Measurements from ENCODE around the gene CTDSPL.

CTDSPL gene

DNA sequence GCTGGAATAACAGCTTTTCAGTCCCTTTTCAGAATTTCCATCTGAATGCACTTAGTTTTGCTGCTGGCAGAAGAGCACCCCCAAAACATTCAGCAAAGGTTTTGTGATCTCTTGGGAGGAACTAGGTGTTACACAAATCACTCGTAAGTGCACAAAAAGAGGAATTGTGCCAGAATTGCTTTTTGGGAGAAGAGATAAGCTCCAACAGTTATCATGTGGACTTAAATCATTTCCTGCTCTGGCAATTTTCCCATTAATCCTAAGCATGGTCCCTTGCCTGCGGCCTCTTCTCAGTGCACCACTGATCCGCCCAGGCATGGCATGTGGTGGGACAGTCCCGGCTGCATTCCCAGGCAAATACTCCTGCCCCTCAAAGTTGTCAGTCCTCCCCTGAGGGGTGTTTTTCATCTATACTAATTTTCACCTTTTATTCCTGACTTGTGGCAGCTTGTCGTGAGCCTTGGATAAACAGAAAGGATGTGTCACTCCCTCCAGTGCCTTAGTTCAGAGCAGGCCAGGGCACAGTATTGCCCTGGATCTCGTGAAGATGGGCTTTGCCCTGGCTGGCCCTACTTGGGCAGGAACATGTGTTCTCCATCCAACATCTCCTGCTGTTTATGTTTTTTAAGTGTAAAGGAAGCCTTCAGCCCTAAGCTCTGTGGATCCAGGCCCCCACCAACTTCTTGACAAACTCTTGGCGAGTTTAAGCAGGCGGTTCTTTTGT lies 84.3 kb downstream of the CTDSPL start:
- DNase-seq: no peak
- Histone ChIP-seq H3K27ac (ENCODE audit: low read length) (no peak overlapping the region), H2AFZ (ENCODE audit: low read depth, low read length) (no peak overlapping the region), H3K4me2 (ENCODE audit: insufficient read depth, low read length) (no peak overlapping the region), H3K4me1 (ENCODE audit: insufficient read depth, low read length) (no peaks in the 10 kb centered on the region), H3K27me3 (ENCODE audit: insufficient read depth, low read length, poor library complexity) (no peaks in the 10 kb centered on the region), H3K4me3 (ENCODE audit: low read depth in 1 of 2, low read length in 2 of 2) (no peak overlapping the region), H3K79me2 (ENCODE audit: insufficient read depth, low read length) (no peaks in the 10 kb centered on the region), H3K9me3 (ENCODE audit: insufficient read depth, low read length, severe bottlenecking) (no peaks in the 10 kb centered on the region), H4K20me1 (ENCODE audit: insufficient read depth, low read length) (no peaks in the 10 kb centered on the region; the same call in 1 of the 2 replicates), H3K9ac (ENCODE audit: low read depth, low read length) (no peak overlapping the region), H3K36me3 (ENCODE audit: insufficient read depth, low read length) (peaks cover 4% of the 10 kb centered on the region; the same call in 1 of the 2 replicates)
- no peak for ATAC-seq (ENCODE audit: insufficient read depth, low read depth)
- TF ChIP-seq, protein P1, sequence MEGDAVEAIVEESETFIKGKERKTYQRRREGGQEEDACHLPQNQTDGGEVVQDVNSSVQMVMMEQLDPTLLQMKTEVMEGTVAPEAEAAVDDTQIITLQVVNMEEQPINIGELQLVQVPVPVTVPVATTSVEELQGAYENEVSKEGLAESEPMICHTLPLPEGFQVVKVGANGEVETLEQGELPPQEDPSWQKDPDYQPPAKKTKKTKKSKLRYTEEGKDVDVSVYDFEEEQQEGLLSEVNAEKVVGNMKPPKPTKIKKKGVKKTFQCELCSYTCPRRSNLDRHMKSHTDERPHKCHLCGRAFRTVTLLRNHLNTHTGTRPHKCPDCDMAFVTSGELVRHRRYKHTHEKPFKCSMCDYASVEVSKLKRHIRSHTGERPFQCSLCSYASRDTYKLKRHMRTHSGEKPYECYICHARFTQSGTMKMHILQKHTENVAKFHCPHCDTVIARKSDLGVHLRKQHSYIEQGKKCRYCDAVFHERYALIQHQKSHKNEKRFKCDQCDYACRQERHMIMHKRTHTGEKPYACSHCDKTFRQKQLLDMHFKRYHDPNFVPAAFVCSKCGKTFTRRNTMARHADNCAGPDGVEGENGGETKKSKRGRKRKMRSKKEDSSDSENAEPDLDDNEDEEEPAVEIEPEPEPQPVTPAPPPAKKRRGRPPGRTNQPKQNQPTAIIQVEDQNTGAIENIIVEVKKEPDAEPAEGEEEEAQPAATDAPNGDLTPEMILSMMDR (IDR thresholded peaks at IDR 0.05; ENCODE audit: borderline replicate concordance, extremely low read depth, low read length, poor library complexity, severe bottlenecking): no peak
- no peak for TF ChIP-seq EZH2 (IDR thresholded peaks at IDR 0.05; ENCODE audit: borderline replicate concordance, low read depth, low read length, severe bottlenecking)

DNA sequence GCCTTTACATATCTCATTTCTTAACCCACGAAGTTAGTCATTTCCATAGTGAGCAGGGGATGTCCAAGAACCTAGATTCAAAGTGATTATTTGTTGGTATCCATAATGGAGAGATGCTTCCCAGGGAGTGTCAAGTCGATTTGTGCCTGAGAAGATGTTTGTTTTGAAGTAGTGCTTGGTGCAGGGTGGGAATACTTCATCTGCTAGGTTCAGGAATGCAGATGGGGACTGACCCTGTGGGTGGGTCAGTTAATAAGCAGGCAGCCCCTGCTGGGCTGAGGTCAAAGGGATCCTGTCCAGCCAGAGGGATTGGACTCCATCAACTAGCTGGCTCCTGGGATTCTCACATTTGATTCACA lies 84.8 kb downstream of the CTDSPL start:
- H3K36me3 ChIP-seq (ENCODE audit: insufficient read depth, low read length): peaks cover 4% of the 10 kb centered on the region; the same call in 1 of the 2 replicates
- H3K27me3 ChIP-seq (ENCODE audit: insufficient read depth, low read length, poor library complexity): no peaks in the 10 kb centered on the region
- H3K4me1 ChIP-seq (ENCODE audit: insufficient read depth, low read length): no peaks in the 10 kb centered on the region
- no peak overlapping the region for H3K4me2 ChIP-seq (ENCODE audit: insufficient read depth, low read length)
- no peak overlapping the region for H3K4me3 ChIP-seq (ENCODE audit: low read depth in 1 of 2, low read length in 2 of 2)
- no peaks in the 10 kb centered on the region; the same call in 1 of the 2 replicates for H4K20me1 ChIP-seq (ENCODE audit: insufficient read depth, low read length)
- H2AFZ ChIP-seq (ENCODE audit: low read depth, low read length): no peak overlapping the region
- no peaks in the 10 kb centered on the region for H3K9me3 ChIP-seq (ENCODE audit: insufficient read depth, low read length, severe bottlenecking)
- DNase-seq: no peak
- no peak overlapping the region for H3K27ac ChIP-seq (ENCODE audit: low read length)
- no peaks in the 10 kb centered on the region for H3K79me2 ChIP-seq (ENCODE audit: insufficient read depth, low read length)
- ATAC-seq (ENCODE audit: insufficient read depth, low read depth): no peak
- TF ChIP-seq, protein P1 (IDR thresholded peaks at IDR 0.05; ENCODE audit: borderline replicate concordance, extremely low read depth, low read length, poor library complexity, severe bottlenecking): no peak
- no peak for TF ChIP-seq EZH2 (IDR thresholded peaks at IDR 0.05; ENCODE audit: borderline replicate concordance, low read depth, low read length, severe bottlenecking)
- H3K9ac ChIP-seq (ENCODE audit: low read depth, low read length): no peak overlapping the region

DNA sequence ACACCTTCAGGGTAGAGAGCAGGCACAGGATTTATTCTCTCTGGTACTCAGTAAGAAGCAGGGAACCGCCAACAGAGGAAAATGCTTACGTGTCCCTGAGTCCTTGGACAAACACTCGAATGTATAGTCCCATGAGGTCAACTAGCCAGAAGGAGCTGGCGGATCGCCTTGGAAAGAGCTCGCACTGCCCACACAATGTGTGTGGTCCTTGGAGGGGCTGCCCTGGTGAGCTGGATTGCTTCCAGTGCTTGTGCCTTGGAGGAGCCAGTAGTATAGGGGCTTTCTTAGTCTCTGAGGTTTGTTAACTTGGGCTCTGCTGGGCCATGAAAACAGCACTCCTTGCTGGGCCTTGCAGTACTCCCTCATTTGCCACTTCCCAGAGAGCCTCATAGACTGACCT lies 88.2 kb downstream of the CTDSPL start:
- no peak for TF ChIP-seq EZH2 (IDR thresholded peaks at IDR 0.05; ENCODE audit: borderline replicate concordance, low read depth, low read length, severe bottlenecking)
- TF ChIP-seq, protein P1 (IDR thresholded peaks at IDR 0.05; ENCODE audit: borderline replicate concordance, extremely low read depth, low read length, poor library complexity, severe bottlenecking): no peak
- H3K9ac ChIP-seq (ENCODE audit: low read depth, low read length): no peak overlapping the region
- H4K20me1 ChIP-seq (ENCODE audit: insufficient read depth, low read length): no peaks in the 10 kb centered on the region; the same call in 1 of the 2 replicates
- H3K27ac ChIP-seq (ENCODE audit: low read length): no peak overlapping the region
- no peaks in the 10 kb centered on the region for H3K27me3 ChIP-seq (ENCODE audit: insufficient read depth, low read length, poor library complexity)
- H3K4me3 ChIP-seq (ENCODE audit: low read depth in 1 of 2, low read length in 2 of 2): no peak overlapping the region
- H3K79me2 ChIP-seq (ENCODE audit: insufficient read depth, low read length): no peaks in the 10 kb centered on the region
- H3K9me3 ChIP-seq (ENCODE audit: insufficient read depth, low read length, severe bottlenecking): no peaks in the 10 kb centered on the region
- peaks cover 3% of the 10 kb centered on the region; the same call in 1 of the 2 replicates for H3K4me1 ChIP-seq (ENCODE audit: insufficient read depth, low read length)
- DNase-seq (no peak), ATAC-seq (ENCODE audit: insufficient read depth, low read depth) (no peak)
- H2AFZ ChIP-seq (ENCODE audit: low read depth, low read length): no peak overlapping the region
- peaks cover 16% of the 10 kb centered on the region; the same call in 1 of the 2 replicates for H3K36me3 ChIP-seq (ENCODE audit: insufficient read depth, low read length)
- no peak overlapping the region for H3K4me2 ChIP-seq (ENCODE audit: insufficient read depth, low read length)
